ENCODE results near the gene CAPZB.
"Not testable (repeated sequence)": the region's sequence is repeated elsewhere in the genome, so short reads cannot be mapped to it uniquely, and the experiment has no call there.

Gene CAPZB

GRCh38 chr1:19485362-19486187 is at the start of gene CAPZB:
Gene CAPZB, minus strand, starts transcription at chr1:19485539. Its CDS starts 101 bp downstream, at chr1:19485438.
- peak; percentile 93 for DNase-seq

DNA sequence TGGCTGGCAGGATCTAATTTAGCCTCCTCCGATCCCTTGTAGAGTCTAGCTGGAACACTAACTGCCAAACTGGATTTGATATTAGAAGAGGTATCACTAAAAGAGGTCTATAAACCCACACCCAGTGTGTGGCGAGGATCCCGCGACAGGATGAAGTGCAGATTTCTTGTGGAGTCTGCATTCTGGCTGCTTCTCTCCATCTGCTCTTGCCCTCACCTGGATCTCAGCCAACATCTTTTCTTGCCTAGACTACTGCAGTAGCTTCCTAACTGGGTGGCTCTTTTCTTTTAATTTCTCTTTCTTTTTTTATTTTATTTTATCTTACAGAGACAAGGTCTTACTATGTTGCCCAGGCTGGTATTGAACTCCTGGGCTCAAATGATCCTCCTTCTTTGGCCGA is 48.9 kb upstream of the CAPZB start:
- DNase-seq: no peak

DNA sequence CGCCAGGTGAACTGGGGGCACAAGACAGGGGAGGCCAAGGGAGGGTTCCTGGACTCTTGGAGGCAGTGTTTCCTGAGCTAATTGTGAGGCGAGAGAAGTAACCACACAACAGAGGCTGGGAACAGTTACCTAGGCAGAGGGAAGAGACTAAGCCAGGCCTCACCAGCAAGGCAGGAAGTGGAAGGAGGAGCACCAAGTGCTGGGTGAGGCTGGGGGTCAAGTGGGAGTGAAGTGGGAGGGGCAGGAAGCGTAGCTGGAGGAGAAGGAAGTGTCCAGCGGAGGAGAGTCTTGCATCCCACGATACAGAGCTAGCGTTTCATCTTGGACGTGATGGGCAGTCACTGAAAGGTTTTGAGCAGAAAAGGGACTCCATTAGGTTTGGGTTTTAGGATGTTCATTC is 48.3 kb upstream of the CAPZB start:
- DNase-seq: no peak

DNA sequence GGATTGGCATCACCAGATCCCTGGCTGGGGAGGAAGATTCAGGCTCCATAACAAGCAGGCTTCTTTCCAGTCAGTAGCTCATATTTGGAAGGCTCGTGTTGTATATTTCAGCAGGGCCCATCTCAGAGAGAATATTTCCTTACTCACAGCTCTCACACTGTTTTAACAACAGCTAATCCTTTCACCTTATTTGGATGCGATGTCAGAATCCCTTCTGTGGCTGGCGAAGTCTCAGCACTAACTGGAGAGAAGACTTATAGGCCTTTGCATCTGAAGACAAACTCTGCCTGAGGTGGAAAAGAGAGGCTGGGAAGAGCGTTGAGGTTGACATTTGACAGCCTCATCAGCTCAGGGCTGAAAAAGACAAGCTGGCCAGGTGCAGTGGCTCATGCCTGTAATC is 47.2 kb upstream of the CAPZB start:
- no peak for DNase-seq

DNA sequence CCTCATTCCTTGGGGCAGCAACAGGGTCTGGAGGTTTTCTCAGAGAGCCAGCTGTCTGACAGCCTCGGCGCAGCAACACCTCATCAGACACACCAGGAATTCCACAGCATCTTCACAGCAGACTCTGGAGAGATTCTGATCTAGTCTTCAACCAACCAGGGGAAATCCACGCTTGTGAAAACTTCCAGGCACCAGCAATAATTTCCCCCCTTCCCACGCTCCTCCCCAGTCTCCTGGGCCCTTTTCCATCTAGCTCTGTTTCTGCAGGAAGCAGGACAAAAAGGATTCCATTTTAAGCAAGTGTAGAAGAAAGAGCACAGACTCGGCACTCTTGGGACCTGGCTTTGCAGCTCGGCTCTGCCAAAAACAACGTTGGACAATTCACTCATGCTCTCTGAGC is 44.3 kb upstream of the CAPZB start:
- no peak for DNase-seq

DNA sequence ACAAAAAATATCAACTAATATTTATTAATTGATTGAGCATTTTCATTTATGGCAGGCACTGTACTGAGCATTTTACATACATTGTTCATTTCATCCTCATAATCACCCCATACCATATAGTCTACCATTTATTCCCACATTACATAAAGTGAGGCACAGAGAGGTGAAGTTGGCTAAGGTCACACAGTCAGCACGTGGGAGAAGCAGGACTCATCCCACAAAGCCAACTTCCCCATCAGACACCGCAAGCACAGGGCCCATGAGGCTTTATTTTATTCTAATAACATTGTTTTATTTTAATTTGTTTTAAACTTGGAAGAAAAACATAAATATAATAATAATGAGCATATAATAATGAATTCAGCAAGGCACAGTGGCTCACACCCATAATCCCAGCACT is 43.1 kb upstream of the CAPZB start:
- no peak for DNase-seq

- DNase-seq: no peak
Measured at GRCh38 chr1:19525607-19526545, 40.5 kb upstream of the CAPZB start.

DNA sequence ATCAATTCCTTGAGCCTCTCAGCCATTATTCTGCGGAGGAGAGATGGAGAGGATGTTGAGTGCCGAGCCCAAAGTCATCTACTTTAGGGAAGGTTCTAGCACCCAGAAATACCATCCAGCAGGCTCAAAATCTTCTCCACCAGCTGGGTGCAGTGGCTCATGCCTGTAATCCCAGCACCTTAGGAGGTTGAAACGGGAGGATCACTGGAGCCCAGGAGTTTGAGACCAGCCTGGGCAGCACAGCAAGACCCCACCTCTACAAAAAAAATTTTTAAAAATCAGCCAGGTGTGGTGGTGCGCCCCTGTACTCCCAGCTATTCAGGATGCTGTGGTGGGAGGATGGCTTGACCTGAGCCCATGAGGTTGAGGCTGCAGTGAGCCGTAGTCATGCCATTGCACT is 39.5 kb upstream of the CAPZB start:
- no peak for DNase-seq

DNA sequence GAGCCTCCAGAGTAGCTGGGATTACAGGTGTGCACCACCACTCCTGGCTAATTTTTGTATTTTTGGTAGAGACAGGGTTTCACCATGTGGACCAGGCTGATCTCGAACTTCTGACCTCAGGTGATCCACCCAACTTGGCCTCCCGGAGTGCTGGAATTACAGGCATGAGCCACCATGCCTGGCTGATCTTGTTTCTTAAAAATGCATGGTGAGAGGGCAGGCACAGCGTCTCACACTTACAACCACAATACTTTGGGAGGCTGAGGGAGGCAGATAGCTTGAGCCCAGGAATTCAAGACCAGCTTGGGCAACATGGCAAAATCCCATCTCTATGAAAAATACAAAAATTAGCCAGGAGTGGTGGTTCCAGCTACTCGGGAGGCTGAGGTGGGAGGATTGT is 37.2 kb upstream of the CAPZB start:
- not testable (repeated sequence) for DNase-seq

GRCh38 chr1:19521411-19521810 is 36.1 kb upstream of the CAPZB start:
- DNase-seq: no peak

- DNase-seq: no peak
Measured at GRCh38 chr1:19517017-19517416, 31.7 kb upstream of the CAPZB start.

GRCh38 chr1:19515201-19515600 is 29.9 kb upstream of the CAPZB start:
- DNase-seq: no peak

GRCh38 chr1:19514391-19514831 is 29.1 kb upstream of the CAPZB start:
- DNase-seq: no peak

DNA sequence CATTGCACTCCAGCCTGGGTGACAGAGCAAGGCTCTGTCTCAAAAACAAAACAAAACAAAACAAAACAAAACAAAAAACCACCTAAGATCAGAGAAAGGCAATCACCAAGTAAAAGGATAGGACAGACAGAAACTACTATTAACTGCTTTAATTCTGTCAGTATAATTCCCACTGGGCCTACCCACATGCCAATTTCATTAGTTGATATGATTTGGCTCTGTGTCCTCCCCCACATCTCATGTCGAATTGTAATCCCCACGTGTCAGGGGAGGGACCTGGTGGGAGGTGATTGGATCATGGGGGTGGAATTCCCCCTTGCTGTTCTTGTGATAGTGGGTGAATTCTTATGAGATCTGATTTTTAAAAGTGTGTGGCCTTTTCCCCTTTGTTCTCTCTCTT is 27.2 kb upstream of the CAPZB start:
- no peak for DNase-seq

DNA sequence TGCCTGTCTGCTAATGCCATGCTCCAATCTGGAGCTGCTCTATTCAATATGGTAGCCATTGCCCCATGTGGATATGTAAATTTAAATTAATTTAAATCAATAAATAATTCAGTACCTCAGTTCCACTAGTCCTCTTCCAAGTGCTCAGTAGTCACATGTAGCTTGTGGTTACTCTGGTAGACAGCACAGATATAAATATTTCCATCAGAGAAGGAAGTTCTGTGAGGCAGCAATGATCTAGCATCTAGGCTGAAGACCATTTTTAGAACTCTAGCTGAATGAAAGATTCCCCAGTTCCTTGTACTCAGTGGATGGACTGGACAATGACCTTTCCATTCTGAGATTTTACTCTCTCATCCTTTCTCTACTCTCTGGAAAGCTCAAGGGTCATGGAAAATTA is 25.8 kb upstream of the CAPZB start:
- no peak for DNase-seq

- DNase-seq: not testable (repeated sequence)
Measured at GRCh38 chr1:19509647-19510046, 24.3 kb upstream of the CAPZB start.

DNA sequence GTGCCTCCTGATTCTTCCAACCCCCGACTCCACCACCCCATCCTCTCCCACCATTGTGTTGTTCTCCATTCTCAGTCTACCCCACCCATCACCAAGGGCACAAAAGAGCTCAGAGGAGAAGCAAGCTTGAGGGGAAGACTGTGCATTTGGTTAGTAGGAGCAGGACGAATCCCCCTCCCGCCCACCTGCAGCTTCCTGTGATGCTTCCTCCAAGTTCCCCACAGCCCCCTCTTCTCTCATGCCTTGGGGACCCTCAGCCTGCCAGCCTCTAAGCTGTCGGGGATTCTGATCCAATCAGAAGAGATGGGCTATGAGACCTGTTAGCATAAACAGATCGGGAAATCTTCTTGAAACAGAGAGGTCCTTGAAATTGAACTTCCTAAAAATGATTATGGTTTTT is 22.2 kb upstream of the CAPZB start:
- DNase-seq: no peak

- no peak for DNase-seq
Measured at GRCh38 chr1:19505693-19506457, 20.5 kb upstream of the CAPZB start.

DNA sequence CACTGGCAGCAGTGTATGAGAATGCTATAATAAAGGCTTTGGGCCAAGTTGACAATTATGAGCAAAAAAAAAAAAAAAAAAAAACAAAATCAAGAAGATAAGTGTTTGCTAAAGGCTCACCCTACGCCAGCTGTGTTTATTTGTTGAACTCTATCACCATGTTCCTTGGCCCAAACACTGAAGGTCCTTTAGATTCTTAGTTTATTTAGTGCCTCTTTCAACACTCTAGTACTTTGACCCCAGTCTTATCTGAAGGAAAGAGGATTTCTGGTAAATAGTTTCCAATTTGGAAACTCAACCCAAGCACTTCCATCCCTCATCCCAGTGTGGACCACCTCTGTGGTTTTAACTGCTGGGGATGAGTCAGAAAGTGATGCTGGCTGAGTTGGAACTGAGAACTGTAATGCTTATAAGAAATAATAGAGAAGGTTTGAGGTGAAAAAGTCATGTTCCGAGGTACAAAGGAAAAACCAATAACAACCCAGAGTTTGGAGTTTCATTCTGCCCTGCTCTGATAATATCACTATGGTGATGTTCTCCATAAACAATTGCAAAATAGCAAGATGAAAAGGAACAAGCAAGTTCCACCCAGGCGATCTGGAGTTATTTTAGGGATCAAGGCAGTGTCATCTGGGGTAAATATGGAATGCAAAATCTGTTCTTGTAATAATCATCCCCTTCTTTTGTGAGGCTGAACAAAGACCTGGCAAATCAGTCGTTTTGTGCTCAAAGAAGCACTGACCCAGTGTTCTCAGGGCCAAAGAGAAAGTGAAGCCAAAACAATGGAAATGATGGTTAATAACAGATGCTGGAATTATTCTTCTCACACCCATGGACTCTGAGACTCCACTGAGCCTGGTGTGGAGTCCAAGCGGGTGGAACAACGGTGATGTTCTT is 19.7 kb upstream of the CAPZB start:
- no peak for DNase-seq

- not testable (repeated sequence) for DNase-seq
Measured at GRCh38 chr1:19502284-19502683, 16.9 kb upstream of the CAPZB start.

- DNase-seq: not testable (repeated sequence)
Measured at GRCh38 chr1:19499887-19500286, 14.5 kb upstream of the CAPZB start.

DNA sequence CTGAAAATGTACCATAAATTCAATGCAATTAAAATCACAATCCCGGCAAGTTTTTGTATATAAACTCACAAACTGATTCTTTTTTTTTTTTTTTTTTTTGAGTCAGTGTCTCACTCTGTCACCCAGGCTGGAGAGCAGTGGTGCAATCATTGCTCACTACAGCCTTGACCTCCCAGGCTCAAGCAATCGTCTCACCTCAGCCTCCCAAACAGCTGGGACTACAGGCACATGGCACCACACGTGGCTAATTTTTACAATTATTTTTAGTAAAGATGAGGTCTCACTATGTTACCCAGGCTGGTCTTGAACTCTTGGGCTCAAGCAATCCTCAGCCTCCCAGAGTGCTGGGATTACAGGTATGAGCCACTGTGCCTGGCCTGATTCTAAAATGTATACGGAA is 12.1 kb upstream of the CAPZB start:
- DNase-seq: not testable (repeated sequence)
